ENCODE results near the gene IGSF6.

DNA sequence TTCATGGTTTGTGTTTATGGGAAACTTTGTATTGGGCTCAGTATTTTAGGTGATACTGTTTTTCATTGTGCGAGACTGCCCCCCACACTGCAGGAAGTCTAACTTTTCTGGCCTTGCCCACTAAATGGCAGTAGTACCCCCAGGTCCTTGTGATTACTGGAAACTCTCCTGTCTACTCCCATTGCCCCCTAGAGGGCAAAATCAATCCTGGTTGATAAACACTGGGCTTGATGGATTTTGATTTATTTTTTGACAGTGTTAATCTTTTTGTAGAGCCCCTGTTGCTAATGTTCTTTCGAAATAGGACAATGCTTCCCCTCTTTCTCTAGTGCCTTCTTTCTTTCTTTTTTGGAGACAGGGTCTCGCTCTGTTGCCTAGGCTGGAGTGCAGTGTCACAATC, 37.5 kb downstream of the IGSF6 start:
- no peak for TF ChIP-seq ERF (CRISPR knock-in tag; IDR thresholded peaks at IDR 0.05)
- TF ChIP-seq FOSL1 (tag; conservative IDR thresholded peaks at IDR 0.05) = no peak
- TF ChIP-seq ZNF232 (CRISPR knock-in tag; IDR thresholded peaks at IDR 0.05) = no peak
- TF ChIP-seq TBP (optimal IDR thresholded peaks at IDR 0.05; ENCODE audit: low read depth, low read length) = no peak
- TF ChIP-seq ZNF274 (IDR thresholded peaks at IDR 0.05; ENCODE audit: borderline replicate concordance, low read depth, low read length) = no peak
- no peak for TF ChIP-seq NFYB (IDR thresholded peaks at IDR 0.05; ENCODE audit: extremely low read depth, insufficient read length)
- no peak for TF ChIP-seq POLR2AphosphoS5 (IDR thresholded peaks at IDR 0.05; ENCODE audit: control insufficient read depth, insufficient read depth, low read depth, low read length)
- no peak for TF ChIP-seq RFX5 (IDR thresholded peaks at IDR 0.05; ENCODE audit: low read depth, low read length)
- TF ChIP-seq EP300 (IDR thresholded peaks at IDR 0.05; ENCODE audit: low read length) = no peak
- TF ChIP-seq EGR1 (conservative IDR thresholded peaks at IDR 0.05) = no peak
- no peak for TF ChIP-seq ZNF12 (CRISPR knock-in tag; IDR thresholded peaks at IDR 0.05)
- TF ChIP-seq, protein P1, sequence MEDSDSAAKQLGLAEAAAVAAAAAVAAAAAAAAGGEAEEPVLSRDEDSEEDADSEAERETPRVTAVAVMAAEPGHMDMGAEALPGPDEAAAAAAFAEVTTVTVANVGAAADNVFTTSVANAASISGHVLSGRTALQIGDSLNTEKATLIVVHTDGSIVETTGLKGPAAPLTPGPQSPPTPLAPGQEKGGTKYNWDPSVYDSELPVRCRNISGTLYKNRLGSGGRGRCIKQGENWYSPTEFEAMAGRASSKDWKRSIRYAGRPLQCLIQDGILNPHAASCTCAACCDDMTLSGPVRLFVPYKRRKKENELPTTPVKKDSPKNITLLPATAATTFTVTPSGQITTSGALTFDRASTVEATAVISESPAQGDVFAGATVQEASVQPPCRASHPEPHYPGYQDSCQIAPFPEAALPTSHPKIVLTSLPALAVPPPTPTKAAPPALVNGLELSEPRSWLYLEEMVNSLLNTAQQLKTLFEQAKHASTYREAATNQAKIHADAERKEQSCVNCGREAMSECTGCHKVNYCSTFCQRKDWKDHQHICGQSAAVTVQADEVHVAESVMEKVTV (CRISPR knock-in tag; IDR thresholded peaks at IDR 0.05) = no peak
